HepG2 (cell line): Measurements from ENCODE around the gene AK4. TPM values are rescaled to one million over a fixed set of nuclear protein-coding genes. Genes with fewer than 3 reads are reported as not detected.

Experiments used
- EP300 ChIP-seq, 3 experiments: sonication (generic) in 1 of 3; formaldehyde crosslinking in 1 of 3; IDR thresholded peaks; 2 replicates each; pipeline versions ENCODE4 v1.5.1 to v1.6.1; 2011 to 2020; ENCODE audit warnings: low read depth in 2 of 3, low read length in 2 of 3, borderline replicate concordance in 1 of 3, improper control_type of control experiment in 1 of 3, mild to moderate bottlenecking in 1 of 3, missing genetic modification reagents in 1 of 3, moderate library complexity in 1 of 3
- ETV6 ChIP-seq: sonication (generic); formaldehyde crosslinking; conservative IDR thresholded peaks from 2 replicates; pipeline ENCODE4 v1.4.0; 2020; ENCODE audit warnings: missing genetic modification reagents
- GFI1 ChIP-seq: sonication (generic); formaldehyde crosslinking; IDR thresholded peaks from 2 replicates; pipeline ENCODE4 v1.5.0; 2020; ENCODE audit warnings: missing genetic modification reagents, mild to moderate bottlenecking, borderline replicate concordance
- HDAC2 ChIP-seq: sonication (generic); formaldehyde crosslinking; IDR thresholded peaks from 2 replicates; pipeline ENCODE4 v1.4.0; 2020; ENCODE audit warnings: missing genetic modification reagents
- KDM3A ChIP-seq: IDR thresholded peaks from 2 replicates; pipeline ENCODE4 v1.6.1; 2018; ENCODE audit warnings: low read depth, missing compliant biosample characterization
- KLF11 ChIP-seq: IDR thresholded peaks from 2 replicates; pipeline ENCODE4 v1.6.1; 2016; ENCODE audit warnings: missing compliant biosample characterization
- MEF2D ChIP-seq: sonication (generic); formaldehyde crosslinking; IDR thresholded peaks from 2 replicates; pipeline ENCODE4 v1.5.1; 2020; ENCODE audit warnings: mild to moderate bottlenecking, missing genetic modification reagents
- MTF1 ChIP-seq: sonication (generic); formaldehyde crosslinking; IDR thresholded peaks from 2 replicates; pipeline ENCODE4 v1.5.0; 2020; ENCODE audit warnings: missing genetic modification reagents
- REL ChIP-seq: sonication (generic); formaldehyde crosslinking; conservative IDR thresholded peaks from 2 replicates; pipeline ENCODE4 v1.8.0; 2022; ENCODE audit warnings: mild to moderate bottlenecking, missing genetic modification reagents, moderate library complexity
- REPIN1 ChIP-seq: sonication (generic); formaldehyde crosslinking; IDR thresholded peaks from 2 replicates; pipeline ENCODE4 v1.8.0; 2022; ENCODE audit warnings: missing genetic modification reagents, low read depth, mild to moderate bottlenecking, borderline replicate concordance
- YY1 ChIP-seq: IDR thresholded peaks from 2 replicates; pipeline ENCODE4 v1.6.1; 2011; ENCODE audit warnings: low read length, low read depth, moderate library complexity, mild to moderate bottlenecking; ENCODE audit not compliant: insufficient read depth, insufficient replicate concordance
- ZNF296 ChIP-seq: sonication (generic); formaldehyde crosslinking; conservative IDR thresholded peaks from 2 replicates; pipeline ENCODE4 v1.5.0; 2020; ENCODE audit warnings: mild to moderate bottlenecking, missing genetic modification reagents
- ZNF589 ChIP-seq: sonication (generic); formaldehyde crosslinking; conservative IDR thresholded peaks from 2 replicates; pipeline ENCODE4 v1.8.0; 2022; ENCODE audit warnings: mild to moderate bottlenecking, moderate library complexity, missing genetic modification reagents
- ZNF703 ChIP-seq: sonication (generic); formaldehyde crosslinking; IDR thresholded peaks from 2 replicates; pipeline ENCODE4 v1.5.1; 2020; ENCODE audit warnings: missing genetic modification reagents, mild to moderate bottlenecking, moderate library complexity, borderline replicate concordance
- polyA plus RNA-seq, 8 experiments: library from polyadenylated mRNA; depleted of rRNA in 3 of 8; stranded (reverse) in 7 of 8; unstranded in 1 of 8; fragments of >200 nt; fragmentation: Illumina TruSeq in 4 of 8; extraction: Trizol in 4 of 8; gene quantifications; 2 replicates each; pipeline versions ENCODE4 v1.2.1 to v1.2.3, GENCODE V29; 2011 to 2016; ENCODE audit warnings: low read depth in 4 of 8, missing spikeins in 1 of 8, mixed read lengths in 1 of 8; ENCODE audit not compliant: insufficient read depth in 1 of 8
- total RNA-seq, 5 experiments: library from RNA; depleted of rRNA; stranded (reverse); fragments of >200 nt; fragmentation: Illumina TruSeq; extraction: Trizol; gene quantifications; 2 replicates each; pipeline ENCODE4 v1.2.3, GENCODE V29; 2016; ENCODE audit warnings: low read depth in 1 of 5
- TF ChIP-seq, protein P1 (sequence below): sonication (generic); formaldehyde crosslinking; IDR thresholded peaks from 2 replicates; pipeline ENCODE4 v1.8.0; 2022; ENCODE audit warnings: missing genetic modification reagents, mild to moderate bottlenecking, moderate library complexity, borderline replicate concordance
- TF ChIP-seq, protein P2 (sequence below): IDR thresholded peaks from 2 replicates; pipeline ENCODE4 v1.6.1; 2012; ENCODE audit warnings: inconsistent platforms
- TF ChIP-seq, protein P3 (sequence below): sonication (generic); formaldehyde crosslinking; IDR thresholded peaks from 2 replicates; pipeline ENCODE4 v1.9.0; 2021; ENCODE audit warnings: missing genetic modification reagents, borderline replicate concordance
- TF ChIP-seq, protein P4 (sequence below): sonication (generic); formaldehyde crosslinking; IDR thresholded peaks from 2 replicates; pipeline ENCODE4 v1.4.0; 2020; ENCODE audit warnings: missing genetic modification reagents

The AK4 gene
- total and polyA plus RNA-seq, 2 of the 13 experiments (the other 11 are each of a cell fraction or from before 2014, with no cell fraction given): 110 to 160 TPM

DNA sequence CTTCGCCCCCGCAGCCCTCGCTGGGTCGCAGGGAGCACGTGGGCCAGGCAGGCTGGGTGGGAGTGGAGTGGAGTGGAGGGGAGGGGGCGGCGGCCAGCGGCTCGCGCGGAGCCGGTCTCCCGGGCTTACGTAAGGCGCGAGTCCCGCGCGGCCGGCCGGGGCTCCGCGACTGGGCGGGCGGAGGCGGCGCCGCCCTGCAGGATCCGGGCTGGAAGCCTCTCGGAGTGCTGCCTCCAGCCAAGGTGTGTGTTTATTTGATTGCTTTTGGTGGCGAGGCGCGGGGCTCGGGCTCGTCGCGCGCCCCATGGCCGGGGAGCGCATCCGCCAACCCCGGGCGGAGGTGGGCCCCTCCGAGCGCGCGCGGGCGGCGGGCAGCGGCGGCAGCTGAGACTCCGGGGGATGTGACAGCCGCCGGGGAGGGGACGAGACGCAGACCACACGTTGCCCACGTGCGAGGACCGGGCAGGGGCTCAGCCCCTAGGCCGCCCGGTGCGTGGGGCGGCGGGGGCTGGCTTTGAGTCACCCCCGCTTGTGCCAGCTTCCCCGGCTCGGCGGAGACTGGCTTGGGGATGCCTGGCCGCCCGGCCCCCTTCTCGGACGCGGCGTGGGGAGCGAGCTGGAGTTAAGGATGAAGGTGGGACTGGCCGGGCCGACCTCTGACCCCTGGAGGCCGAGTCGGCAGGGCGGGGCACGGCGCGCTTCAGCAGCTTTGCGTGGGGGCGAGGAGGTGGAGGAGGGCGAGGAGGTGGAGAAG is 402 bp upstream of the AK4 start (continued):
- TF ChIP-seq, protein P1, sequence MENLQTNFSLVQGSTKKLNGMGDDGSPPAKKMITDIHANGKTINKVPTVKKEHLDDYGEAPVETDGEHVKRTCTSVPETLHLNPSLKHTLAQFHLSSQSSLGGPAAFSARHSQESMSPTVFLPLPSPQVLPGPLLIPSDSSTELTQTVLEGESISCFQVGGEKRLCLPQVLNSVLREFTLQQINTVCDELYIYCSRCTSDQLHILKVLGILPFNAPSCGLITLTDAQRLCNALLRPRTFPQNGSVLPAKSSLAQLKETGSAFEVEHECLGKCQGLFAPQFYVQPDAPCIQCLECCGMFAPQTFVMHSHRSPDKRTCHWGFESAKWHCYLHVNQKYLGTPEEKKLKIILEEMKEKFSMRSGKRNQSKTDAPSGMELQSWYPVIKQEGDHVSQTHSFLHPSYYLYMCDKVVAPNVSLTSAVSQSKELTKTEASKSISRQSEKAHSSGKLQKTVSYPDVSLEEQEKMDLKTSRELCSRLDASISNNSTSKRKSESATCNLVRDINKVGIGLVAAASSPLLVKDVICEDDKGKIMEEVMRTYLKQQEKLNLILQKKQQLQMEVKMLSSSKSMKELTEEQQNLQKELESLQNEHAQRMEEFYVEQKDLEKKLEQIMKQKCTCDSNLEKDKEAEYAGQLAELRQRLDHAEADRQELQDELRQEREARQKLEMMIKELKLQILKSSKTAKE: peak; percentile 71; the same call in 1 of the 2 replicates
- TF ChIP-seq ZNF296 (CRISPR knock-in tag) (no peak), MEF2D (no peak), GFI1 (peak; percentile 64), KLF11 (no peak), HDAC2 (CRISPR knock-in tag) (peak; percentile 67; the same call in 1 of the 2 replicates), ETV6 (no peak), YY1 (peak; percentile 9), EP300 (IDR thresholded peaks at IDR 0.05; ENCODE audit: low read depth in 2 of 2, low read length in 2 of 2) (no peak), EP300 (CRISPR knock-in tag; IDR thresholded peaks at IDR 0.05; ENCODE audit: borderline replicate concordance) (0 out of 2 replicates have a peak, but pooled peaks have one; percentile 19), KDM3A (CRISPR knock-in tag) (no peak), ZNF703 (CRISPR knock-in tag) (no peak), MTF1 (CRISPR knock-in tag) (no peak), ZNF589 (CRISPR knock-in tag) (peak; percentile 51; the same call in 1 of the 2 replicates), REL (CRISPR knock-in tag) (0 out of 2 replicates have a peak, but pooled peaks have one; percentile 29), REPIN1 (0 out of 2 replicates have a peak, but pooled peaks have one; percentile 10)
- TF ChIP-seq, protein P2, sequence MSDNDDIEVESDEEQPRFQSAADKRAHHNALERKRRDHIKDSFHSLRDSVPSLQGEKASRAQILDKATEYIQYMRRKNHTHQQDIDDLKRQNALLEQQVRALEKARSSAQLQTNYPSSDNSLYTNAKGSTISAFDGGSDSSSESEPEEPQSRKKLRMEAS: peak; percentile 84
- TF ChIP-seq, protein P3, sequence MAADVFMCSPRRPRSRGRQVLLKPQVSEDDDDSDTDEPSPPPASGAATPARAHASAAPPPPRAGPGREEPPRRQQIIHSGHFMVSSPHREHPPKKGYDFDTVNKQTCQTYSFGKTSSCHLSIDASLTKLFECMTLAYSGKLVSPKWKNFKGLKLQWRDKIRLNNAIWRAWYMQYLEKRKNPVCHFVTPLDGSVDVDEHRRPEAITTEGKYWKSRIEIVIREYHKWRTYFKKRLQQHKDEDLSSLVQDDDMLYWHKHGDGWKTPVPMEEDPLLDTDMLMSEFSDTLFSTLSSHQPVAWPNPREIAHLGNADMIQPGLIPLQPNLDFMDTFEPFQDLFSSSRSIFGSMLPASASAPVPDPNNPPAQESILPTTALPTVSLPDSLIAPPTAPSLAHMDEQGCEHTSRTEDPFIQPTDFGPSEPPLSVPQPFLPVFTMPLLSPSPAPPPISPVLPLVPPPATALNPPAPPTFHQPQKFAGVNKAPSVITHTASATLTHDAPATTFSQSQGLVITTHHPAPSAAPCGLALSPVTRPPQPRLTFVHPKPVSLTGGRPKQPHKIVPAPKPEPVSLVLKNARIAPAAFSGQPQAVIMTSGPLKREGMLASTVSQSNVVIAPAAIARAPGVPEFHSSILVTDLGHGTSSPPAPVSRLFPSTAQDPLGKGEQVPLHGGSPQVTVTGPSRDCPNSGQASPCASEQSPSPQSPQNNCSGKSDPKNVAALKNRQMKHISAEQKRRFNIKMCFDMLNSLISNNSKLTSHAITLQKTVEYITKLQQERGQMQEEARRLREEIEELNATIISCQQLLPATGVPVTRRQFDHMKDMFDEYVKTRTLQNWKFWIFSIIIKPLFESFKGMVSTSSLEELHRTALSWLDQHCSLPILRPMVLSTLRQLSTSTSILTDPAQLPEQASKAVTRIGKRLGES (CRISPR knock-in tag): 0 out of 2 replicates have a peak, but pooled peaks have one; percentile 20
- TF ChIP-seq, protein P4, sequence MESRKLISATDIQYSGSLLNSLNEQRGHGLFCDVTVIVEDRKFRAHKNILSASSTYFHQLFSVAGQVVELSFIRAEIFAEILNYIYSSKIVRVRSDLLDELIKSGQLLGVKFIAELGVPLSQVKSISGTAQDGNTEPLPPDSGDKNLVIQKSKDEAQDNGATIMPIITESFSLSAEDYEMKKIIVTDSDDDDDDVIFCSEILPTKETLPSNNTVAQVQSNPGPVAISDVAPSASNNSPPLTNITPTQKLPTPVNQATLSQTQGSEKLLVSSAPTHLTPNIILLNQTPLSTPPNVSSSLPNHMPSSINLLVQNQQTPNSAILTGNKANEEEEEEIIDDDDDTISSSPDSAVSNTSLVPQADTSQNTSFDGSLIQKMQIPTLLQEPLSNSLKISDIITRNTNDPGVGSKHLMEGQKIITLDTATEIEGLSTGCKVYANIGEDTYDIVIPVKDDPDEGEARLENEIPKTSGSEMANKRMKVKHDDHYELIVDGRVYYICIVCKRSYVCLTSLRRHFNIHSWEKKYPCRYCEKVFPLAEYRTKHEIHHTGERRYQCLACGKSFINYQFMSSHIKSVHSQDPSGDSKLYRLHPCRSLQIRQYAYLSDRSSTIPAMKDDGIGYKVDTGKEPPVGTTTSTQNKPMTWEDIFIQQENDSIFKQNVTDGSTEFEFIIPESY (CRISPR knock-in tag): no peak
